HG02938 (cell line): ENCODE results near the gene SYTL2.
"Not testable (repeated sequence)": the region's sequence is repeated elsewhere in the genome, so short reads cannot be mapped to it uniquely, and the experiment has no call there.

Experiments used
- ATAC-seq: cut with Tn5 transposase; IDR thresholded peaks from one replicate; pipeline ENCODE4 v1.9.1; 2021; ENCODE audit warnings: mild to moderate bottlenecking, moderate library complexity; ENCODE audit not compliant: unreplicated experiment

SYTL2 gene

DNA sequence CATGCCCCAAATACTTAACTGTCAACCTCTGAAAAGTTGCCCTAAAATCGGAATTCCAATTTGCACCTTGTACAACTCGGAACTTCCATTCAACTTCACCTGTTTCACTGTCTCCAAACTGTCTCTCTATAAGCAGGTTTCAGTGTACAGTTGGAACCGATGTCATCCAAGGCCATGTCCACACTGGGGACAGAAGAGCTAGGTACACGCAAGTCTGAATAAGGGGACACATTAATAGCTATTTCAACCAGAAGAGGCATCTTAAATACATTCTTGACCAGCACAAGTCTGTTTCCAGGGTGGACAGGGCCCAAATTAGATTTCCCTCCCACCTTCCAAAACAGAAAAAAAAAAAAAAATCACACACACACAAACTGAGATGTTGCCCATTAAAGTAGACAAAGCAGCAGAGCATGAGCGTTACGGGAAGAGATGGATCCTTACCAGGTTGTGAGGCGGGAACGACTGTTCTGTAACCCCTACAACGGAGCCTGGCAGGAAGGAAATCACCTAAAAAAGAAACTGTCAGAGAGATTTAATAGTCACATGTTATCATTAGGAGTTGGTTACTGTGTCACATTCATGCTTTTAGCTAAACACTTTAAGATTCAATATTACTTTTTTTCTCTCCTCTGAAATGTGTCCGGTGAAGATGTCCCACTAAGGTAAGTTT, 147.7 kb downstream of the SYTL2 start:
- ATAC-seq = peak; percentile 4

DNA sequence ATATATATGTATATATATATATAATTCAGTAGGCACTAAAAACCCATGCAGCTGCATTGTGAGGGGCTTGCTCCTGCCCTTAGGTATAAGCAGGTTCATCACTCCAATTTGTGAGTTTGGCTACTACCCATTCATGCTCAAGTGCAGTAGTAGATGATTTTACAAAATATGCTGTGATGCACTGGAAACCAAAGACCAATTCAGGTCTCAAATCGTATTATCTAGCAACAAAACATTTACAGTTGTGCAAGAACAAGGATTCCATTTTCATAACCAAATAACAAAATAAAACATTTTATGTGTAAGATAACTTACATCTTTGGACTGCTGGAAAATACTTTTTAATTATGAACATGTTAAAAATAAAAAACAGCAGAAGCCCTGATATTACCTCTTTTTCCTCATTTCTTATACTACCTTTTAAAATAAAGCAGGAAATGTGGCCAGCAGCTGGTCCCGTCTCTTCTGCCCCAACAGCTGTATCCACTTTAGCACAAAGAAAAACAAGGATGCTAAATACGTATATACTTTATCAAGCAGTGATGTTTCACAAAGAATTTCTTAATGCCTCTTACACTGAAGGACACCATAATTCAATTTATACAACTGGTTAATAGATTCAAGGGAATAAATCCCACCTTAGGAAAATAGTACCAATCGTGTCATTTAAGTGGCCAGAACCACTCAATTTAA, 148.8 kb downstream of the SYTL2 start:
- no peak for ATAC-seq

DNA sequence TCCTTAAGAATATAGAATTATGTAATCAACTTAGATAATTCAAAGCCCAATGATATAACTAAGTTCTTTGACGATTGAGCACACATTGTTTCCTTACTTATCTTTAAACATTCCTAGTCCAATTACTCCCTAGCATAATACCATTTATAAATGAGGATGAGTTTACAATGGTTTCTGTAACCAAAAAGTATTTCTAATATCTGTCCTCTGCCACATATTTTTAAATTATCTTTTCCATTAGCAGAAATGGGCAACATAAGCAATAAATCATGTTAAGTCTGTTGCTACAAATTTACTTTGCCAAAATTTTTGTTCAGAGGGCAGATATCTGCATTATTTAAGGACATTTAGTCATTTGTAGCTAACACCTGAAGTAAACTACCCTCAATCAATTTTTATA, 152.8 kb downstream of the SYTL2 start:
- ATAC-seq = no peak

DNA sequence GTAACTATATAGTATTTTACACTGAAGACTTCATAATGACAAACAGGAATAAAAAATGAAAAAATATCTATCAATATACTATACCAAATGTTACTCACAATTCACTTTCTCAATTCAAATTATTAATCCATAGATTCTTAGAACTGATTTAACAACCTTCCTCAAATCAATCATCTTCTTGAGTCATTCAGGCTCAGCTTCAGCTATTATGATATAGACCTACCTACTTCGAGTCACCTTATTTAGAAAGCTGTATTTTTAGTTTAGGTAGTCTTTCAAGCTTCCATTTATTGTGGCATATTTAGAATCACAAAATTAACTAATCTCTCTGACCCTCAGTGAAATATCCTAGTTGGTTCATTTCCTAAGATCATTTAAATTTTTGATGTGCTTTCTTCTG, 154.2 kb downstream of the SYTL2 start:
- no peak for ATAC-seq

DNA sequence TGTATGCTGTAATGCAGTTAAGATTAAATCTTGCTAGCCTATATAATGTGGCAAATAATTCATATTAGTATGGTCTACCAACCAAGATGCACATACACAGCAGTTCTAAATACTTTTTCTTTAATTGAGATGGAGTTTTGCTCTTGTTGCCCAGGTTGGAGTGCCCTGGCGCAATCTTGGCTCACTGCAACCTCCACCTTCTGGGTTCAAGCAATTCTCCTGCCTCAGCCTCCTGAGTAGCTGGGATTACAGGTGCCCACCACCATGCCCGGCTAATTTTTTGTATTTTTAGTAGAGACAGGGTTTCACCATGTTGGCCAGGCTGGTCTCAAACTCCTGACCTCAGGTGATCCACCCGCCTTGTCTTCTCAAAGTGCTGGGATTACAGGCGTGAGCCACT, 156.6 kb downstream of the SYTL2 start:
- not testable (repeated sequence) for ATAC-seq

DNA sequence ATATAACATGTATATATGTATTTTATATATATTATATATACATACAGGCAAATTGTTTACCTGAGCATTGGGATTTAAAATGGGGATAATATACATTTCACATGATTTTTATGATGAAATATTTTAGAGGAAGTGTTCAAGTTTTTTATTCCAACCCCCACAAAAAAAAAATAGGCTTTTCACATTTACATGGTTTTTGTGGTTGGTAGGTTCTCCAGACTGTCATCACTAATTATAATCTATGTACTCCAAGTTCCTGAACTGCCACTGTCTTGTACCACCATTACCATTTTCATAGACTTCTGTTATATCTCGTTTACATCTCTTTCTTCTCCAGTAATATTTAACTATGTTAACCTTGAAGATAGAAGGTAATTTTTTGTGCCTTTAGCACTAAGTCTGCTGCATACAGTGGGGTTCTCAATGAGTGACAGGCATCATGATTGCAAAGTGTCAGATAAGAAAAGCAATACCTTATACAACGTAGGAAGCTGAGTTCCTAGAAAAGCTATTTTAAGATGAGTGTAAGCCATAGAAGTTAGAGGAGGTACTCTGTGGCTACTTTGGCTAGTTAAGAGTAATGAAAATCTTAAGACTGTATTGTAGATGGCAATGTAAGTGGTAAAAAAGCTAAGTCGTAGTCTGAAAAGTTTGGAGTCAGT, 158.0 kb downstream of the SYTL2 start:
- ATAC-seq = no peak

DNA sequence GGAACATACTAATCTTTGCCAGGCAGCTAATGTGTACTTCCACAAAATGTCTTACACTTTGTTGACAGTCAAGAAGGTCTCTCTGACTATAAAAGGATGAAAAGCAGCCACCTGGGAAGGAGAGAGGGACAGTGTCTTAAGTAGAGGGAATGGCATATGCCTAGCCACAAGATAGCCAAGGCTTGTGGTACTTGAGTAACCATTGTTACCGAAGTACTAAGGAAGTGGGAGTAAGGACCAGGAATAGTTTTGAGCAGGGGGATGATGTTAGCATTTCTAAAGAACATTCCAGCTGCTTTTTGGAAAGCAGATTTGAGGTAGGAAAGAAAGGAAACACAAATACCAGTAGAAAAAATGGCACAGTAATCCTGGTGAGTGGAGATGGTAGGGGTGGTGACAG, 159.8 kb downstream of the SYTL2 start:
- no peak for ATAC-seq

DNA sequence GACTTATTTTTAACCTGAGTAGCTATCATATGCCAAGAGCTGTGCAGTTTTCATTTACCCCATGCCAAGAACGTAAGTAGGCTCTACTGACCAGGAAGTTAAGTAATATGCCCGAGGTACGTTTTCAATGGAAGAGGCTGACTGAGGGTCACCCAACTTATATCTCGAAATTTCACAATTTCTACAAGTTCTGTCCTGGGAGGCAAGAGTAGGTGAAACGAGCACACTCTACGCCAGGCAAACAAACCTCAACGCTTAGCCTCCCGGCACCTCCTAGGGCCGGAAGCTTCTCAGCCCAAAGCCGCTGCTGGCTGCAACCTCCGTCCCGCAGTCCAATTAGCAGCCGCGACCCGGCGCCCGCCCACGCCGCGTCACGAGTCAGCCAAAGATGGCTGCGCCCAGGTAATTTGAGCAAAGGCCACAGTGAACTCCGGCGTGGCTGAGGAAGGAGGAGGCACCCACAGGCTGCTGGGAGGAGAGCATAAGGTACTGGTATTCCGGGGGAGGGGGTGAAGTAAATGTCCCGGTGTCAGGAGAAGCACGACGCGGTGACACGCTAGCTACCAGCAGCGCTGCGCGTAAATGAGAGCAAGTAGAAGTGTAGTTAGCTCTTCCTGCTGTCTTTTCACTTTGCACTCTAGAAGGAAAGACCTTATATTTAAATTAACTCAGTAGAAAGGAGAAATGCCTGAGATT, 163.2 kb downstream of the SYTL2 start, which contains the start of gene TMEM126A:
Gene TMEM126A, plus strand, starts transcription at position 364 of the 696 bp plus-strand sequence. CDS start 2,289 bp downstream, outside the sequence.
- ATAC-seq = peak; percentile 99

DNA sequence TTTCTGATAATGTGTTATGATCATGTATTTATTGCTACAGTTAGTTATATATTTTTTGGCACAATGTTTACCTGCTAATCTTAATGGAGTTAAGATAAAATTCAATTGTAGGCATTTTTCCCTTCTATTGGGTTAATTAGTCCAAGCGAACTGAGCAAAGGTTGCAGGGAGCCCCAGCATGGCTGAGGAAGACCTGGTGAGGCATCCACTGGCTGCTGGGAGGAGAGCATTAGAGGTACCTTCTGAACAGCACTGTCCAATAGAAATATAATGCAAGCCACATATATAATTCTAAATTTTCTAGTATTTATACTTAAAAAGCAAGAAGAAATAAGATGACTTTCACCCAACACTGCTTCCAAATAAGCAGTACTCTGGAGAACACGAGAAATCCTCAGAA, 163.9 kb downstream of the SYTL2 start:
- ATAC-seq = peak; percentile 4
